HEK293 (cell line): Measurements from ENCODE around the gene FBXO17.

ENCODE experiments used
- CTCF ChIA-PET: fragments of 350-600 bp; formaldehyde crosslinking; extraction: SDS; loops from one replicate; lab custom pipeline; 2021; ENCODE audit warnings: antibody characterized with exemption; lab: Yijun Ruan, JAX
- POLR2A ChIA-PET: fragments of 300-600 bp; formaldehyde crosslinking; extraction: SDS; loops from one replicate; lab custom pipeline; 2020; ENCODE audit warnings: antibody characterized with exemption, inconsistent platforms; lab: Yijun Ruan, JAX
- H3K27ac ChIP-seq: fragments of 200-500 bp; sonication (Bioruptor generic); 2 replicates; pipeline ENCODE4 v1.5.1; 2014; ENCODE audit warnings: low read depth, low read length, control low read depth, inconsistent platforms; ENCODE audit errors: extremely low read depth
- H3K36me3 ChIP-seq, 2 experiments: fragments of 200-500 bp in 1 of 2; sonication (Bioruptor generic) in 1 of 2; 1 replicate in 1 of 2; 2 replicates in 1 of 2; pipeline ENCODE4 v1.5.1; 2014 to 2017; ENCODE audit warnings: inconsistent platforms in 2 of 2, low read length in 2 of 2; ENCODE audit not compliant: control insufficient read depth in 2 of 2, insufficient read depth in 1 of 2
- H3K4me1 ChIP-seq: fragments of 200-500 bp; sonication (Bioruptor generic); 2 replicates; pipeline ENCODE4 v1.5.1; 2014; ENCODE audit warnings: mild to moderate bottlenecking, low read length, inconsistent platforms; ENCODE audit not compliant: control insufficient read depth, insufficient read depth
- H3K4me3 ChIP-seq: 2 replicates; pipeline ENCODE4 v1.5.1; 2011; ENCODE audit warnings: low read depth, mild to moderate bottlenecking, control low read depth, low read length, moderate library complexity
- H3K9me3 ChIP-seq: fragments of 200-500 bp; sonication (Bioruptor generic); 2 replicates; pipeline ENCODE4 v1.5.1; 2014; ENCODE audit warnings: low read depth, low read length, inconsistent platforms; ENCODE audit not compliant: control insufficient read depth, insufficient read depth
- MZF1 ChIP-seq: fragments of 450-650 bp; formaldehyde crosslinking; IDR thresholded peaks from 2 replicates; pipeline ENCODE4 v1.5.1; 2017; ENCODE audit warnings: missing biosample characterization, missing genetic modification characterization, borderline replicate concordance
- WT1 ChIP-seq: fragments of 450-650 bp; formaldehyde crosslinking; IDR thresholded peaks from 2 replicates; pipeline ENCODE4 v1.5.1; 2016; ENCODE audit warnings: missing biosample characterization, missing genetic modification characterization
- ZBTB17 ChIP-seq: fragments of 450-650 bp; formaldehyde crosslinking; IDR thresholded peaks from 2 replicates; pipeline ENCODE4 v1.5.1; 2016; ENCODE audit warnings: missing biosample characterization, missing genetic modification characterization
- ZNF10 ChIP-seq: fragments of 450-650 bp; formaldehyde crosslinking; IDR thresholded peaks from 2 replicates; pipeline ENCODE4 v1.5.1; 2017; ENCODE audit warnings: missing biosample characterization, missing genetic modification characterization
- ZNF146 ChIP-seq: fragments of 450-650 bp; formaldehyde crosslinking; IDR thresholded peaks from 2 replicates; pipeline ENCODE4 v1.5.1; 2016; ENCODE audit warnings: missing biosample characterization, missing genetic modification characterization
- ZNF155 ChIP-seq: fragments of 450-650 bp; formaldehyde crosslinking; IDR thresholded peaks from 2 replicates; pipeline ENCODE4 v1.5.1; 2016; ENCODE audit warnings: missing biosample characterization, missing genetic modification characterization
- ZNF19 ChIP-seq: fragments of 450-650 bp; formaldehyde crosslinking; IDR thresholded peaks from 2 replicates; pipeline ENCODE4; 2016; ENCODE audit warnings: missing biosample characterization, missing genetic modification characterization, low read depth
- ZNF223 ChIP-seq: fragments of 450-650 bp; formaldehyde crosslinking; IDR thresholded peaks from 2 replicates; pipeline ENCODE4 v1.5.1; 2016; ENCODE audit warnings: missing biosample characterization, missing genetic modification characterization
- ZNF366 ChIP-seq: fragments of 450-650 bp; formaldehyde crosslinking; conservative IDR thresholded peaks from 2 replicates; pipeline ENCODE4 v1.5.1; 2016; ENCODE audit warnings: missing biosample characterization, missing genetic modification characterization
- ZNF521 ChIP-seq: fragments of 450-650 bp; formaldehyde crosslinking; IDR thresholded peaks from 2 replicates; pipeline ENCODE4 v1.5.1; 2017; ENCODE audit warnings: missing biosample characterization, mild to moderate bottlenecking, missing genetic modification characterization
- ZNF549 ChIP-seq: fragments of 450-650 bp; IDR thresholded peaks from 2 replicates; pipeline ENCODE4 v1.5.1; 2018; ENCODE audit warnings: missing biosample characterization, missing genetic modification characterization, mild to moderate bottlenecking, inconsistent platforms, moderate library complexity
- ZNF571 ChIP-seq: fragments of 450-650 bp; formaldehyde crosslinking; IDR thresholded peaks from 2 replicates; pipeline ENCODE4 v1.5.0; 2017; ENCODE audit warnings: missing biosample characterization, missing genetic modification characterization
- ZNF626 ChIP-seq: fragments of 450-650 bp; sonication (Bioruptor Pico); formaldehyde crosslinking; IDR thresholded peaks from 2 replicates; pipeline ENCODE4 v1.5.1; 2018; ENCODE audit warnings: missing biosample characterization, missing genetic modification characterization, inconsistent platforms
- ZNF658 ChIP-seq: fragments of 450-650 bp; formaldehyde crosslinking; IDR thresholded peaks from 2 replicates; pipeline ENCODE4; 2016; ENCODE audit warnings: missing biosample characterization, missing genetic modification characterization
- ZNF768 ChIP-seq: fragments of 450-650 bp; formaldehyde crosslinking; IDR thresholded peaks from 2 replicates; pipeline ENCODE4 v1.5.1; 2018; ENCODE audit warnings: missing biosample characterization, mild to moderate bottlenecking, missing genetic modification characterization
- TF ChIP-seq, protein P1 (sequence below): fragments of 450-650 bp; IDR thresholded peaks from 2 replicates; pipeline ENCODE4 v1.5.1; 2018; ENCODE audit warnings: missing biosample characterization, mild to moderate bottlenecking, missing genetic modification characterization
- TF ChIP-seq, protein P2 (sequence below): fragments of 450-650 bp; formaldehyde crosslinking; IDR thresholded peaks from 2 replicates; pipeline ENCODE4 v1.5.1; 2016; ENCODE audit warnings: missing biosample characterization, missing genetic modification characterization
- TF ChIP-seq, protein P3 (sequence below): fragments of 450-650 bp; formaldehyde crosslinking; IDR thresholded peaks from 2 replicates; pipeline ENCODE4 v1.5.1; 2016; ENCODE audit warnings: missing biosample characterization, missing genetic modification characterization
- TF ChIP-seq, protein P4 (sequence below): fragments of 450-650 bp; formaldehyde crosslinking; IDR thresholded peaks from 2 replicates; pipeline ENCODE4 v1.5.1; 2016; ENCODE audit warnings: missing biosample characterization, missing genetic modification characterization
- TF ChIP-seq, protein P5 (sequence below): fragments of 450-650 bp; formaldehyde crosslinking; IDR thresholded peaks from 2 replicates; pipeline ENCODE4 v1.5.1; 2016; ENCODE audit warnings: missing biosample characterization, missing genetic modification characterization
- TF ChIP-seq, protein P6 (sequence below): fragments of 450-650 bp; formaldehyde crosslinking; IDR thresholded peaks from 2 replicates; pipeline ENCODE4 v1.5.1; 2017; ENCODE audit warnings: missing biosample characterization, missing genetic modification characterization
- TF ChIP-seq, protein P7 (sequence below): fragments of 450-650 bp; IDR thresholded peaks from 2 replicates; pipeline ENCODE4 v1.5.1; 2018; ENCODE audit warnings: missing biosample characterization, missing genetic modification characterization

The FBXO17 gene

DNA sequence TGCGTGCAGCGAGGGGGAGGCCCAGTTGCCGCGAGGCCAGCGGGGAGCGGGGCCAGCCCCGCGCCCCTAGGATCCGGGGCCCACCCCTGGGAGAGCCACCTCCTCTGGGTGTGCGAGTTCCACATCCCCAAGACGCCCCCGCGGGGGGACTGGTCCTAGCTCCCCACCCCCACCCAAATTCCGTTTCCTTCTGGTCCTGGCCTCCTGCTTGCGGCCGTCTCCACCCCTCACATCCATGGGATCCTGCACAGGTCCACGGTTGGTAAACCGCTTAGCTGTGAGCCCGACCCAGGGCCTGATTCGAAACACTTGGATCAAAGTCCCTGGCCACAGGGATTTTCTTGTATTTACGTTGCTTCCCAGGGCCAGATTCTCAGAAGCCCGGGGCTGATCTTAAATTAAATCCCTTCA is 324 bp upstream of the FBXO17 start (continued):
- TF ChIP-seq, protein P1, sequence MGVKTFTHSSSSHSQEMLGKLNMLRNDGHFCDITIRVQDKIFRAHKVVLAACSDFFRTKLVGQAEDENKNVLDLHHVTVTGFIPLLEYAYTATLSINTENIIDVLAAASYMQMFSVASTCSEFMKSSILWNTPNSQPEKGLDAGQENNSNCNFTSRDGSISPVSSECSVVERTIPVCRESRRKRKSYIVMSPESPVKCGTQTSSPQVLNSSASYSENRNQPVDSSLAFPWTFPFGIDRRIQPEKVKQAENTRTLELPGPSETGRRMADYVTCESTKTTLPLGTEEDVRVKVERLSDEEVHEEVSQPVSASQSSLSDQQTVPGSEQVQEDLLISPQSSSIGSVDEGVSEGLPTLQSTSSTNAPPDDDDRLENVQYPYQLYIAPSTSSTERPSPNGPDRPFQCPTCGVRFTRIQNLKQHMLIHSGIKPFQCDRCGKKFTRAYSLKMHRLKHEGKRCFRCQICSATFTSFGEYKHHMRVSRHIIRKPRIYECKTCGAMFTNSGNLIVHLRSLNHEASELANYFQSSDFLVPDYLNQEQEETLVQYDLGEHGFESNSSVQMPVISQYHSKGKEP: no peak
- no peak for TF ChIP-seq ZNF571 (tag by site-specific recombination)
- no peak; the same call in 1 of the 2 replicates for TF ChIP-seq ZNF10 (tag by site-specific recombination)
- TF ChIP-seq, protein P2, sequence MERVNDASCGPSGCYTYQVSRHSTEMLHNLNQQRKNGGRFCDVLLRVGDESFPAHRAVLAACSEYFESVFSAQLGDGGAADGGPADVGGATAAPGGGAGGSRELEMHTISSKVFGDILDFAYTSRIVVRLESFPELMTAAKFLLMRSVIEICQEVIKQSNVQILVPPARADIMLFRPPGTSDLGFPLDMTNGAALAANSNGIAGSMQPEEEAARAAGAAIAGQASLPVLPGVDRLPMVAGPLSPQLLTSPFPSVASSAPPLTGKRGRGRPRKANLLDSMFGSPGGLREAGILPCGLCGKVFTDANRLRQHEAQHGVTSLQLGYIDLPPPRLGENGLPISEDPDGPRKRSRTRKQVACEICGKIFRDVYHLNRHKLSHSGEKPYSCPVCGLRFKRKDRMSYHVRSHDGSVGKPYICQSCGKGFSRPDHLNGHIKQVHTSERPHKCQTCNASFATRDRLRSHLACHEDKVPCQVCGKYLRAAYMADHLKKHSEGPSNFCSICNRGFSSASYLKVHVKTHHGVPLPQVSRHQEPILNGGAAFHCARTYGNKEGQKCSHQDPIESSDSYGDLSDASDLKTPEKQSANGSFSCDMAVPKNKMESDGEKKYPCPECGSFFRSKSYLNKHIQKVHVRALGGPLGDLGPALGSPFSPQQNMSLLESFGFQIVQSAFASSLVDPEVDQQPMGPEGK (tag by site-specific recombination): peak; percentile 33
- TF ChIP-seq, protein P3, sequence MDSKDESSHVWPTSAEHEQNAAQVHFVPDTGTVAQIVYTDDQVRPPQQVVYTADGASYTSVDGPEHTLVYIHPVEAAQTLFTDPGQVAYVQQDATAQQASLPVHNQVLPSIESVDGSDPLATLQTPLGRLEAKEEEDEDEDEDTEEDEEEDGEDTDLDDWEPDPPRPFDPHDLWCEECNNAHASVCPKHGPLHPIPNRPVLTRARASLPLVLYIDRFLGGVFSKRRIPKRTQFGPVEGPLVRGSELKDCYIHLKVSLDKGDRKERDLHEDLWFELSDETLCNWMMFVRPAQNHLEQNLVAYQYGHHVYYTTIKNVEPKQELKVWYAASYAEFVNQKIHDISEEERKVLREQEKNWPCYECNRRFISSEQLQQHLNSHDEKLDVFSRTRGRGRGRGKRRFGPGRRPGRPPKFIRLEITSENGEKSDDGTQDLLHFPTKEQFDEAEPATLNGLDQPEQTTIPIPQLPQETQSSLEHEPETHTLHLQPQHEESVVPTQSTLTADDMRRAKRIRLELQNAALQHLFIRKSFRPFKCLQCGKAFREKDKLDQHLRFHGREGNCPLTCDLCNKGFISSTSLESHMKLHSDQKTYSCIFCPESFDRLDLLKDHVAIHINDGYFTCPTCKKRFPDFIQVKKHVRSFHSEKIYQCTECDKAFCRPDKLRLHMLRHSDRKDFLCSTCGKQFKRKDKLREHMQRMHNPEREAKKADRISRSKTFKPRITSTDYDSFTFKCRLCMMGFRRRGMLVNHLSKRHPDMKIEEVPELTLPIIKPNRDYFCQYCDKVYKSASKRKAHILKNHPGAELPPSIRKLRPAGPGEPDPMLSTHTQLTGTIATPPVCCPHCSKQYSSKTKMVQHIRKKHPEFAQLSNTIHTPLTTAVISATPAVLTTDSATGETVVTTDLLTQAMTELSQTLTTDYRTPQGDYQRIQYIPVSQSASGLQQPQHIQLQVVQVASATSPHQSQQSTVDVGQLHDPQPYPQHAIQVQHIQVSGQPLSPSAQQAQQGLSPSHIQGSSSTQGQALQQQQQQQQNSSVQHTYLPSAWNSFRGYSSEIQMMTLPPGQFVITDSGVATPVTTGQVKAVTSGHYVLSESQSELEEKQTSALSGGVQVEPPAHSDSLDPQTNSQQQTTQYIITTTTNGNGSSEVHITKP: peak; percentile 97
- TF ChIP-seq ZNF146 (tag by site-specific recombination): no peak
- no peak for TF ChIP-seq ZNF768 (tag by site-specific recombination)
- TF ChIP-seq ZNF658 (tag by site-specific recombination): no peak
- TF ChIP-seq ZNF521: no peak
- no peak for TF ChIP-seq ZNF155
- TF ChIP-seq, protein P4, sequence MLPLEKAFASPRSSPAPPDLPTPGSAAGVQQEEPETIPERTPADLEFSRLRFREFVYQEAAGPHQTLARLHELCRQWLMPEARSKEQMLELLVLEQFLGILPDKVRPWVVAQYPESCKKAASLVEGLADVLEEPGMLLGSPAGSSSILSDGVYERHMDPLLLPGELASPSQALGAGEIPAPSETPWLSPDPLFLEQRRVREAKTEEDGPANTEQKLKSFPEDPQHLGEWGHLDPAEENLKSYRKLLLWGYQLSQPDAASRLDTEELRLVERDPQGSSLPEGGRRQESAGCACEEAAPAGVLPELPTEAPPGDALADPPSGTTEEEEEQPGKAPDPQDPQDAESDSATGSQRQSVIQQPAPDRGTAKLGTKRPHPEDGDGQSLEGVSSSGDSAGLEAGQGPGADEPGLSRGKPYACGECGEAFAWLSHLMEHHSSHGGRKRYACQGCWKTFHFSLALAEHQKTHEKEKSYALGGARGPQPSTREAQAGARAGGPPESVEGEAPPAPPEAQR: no peak
- peak; percentile 17 for TF ChIP-seq WT1 (tag by site-specific recombination)
- no peak for TF ChIP-seq ZNF626 (tag by site-specific recombination)
- TF ChIP-seq MZF1: peak; percentile 77
- no peak for TF ChIP-seq ZNF366 (tag by site-specific recombination)
- no peak for TF ChIP-seq ZNF19
- TF ChIP-seq, protein P5, sequence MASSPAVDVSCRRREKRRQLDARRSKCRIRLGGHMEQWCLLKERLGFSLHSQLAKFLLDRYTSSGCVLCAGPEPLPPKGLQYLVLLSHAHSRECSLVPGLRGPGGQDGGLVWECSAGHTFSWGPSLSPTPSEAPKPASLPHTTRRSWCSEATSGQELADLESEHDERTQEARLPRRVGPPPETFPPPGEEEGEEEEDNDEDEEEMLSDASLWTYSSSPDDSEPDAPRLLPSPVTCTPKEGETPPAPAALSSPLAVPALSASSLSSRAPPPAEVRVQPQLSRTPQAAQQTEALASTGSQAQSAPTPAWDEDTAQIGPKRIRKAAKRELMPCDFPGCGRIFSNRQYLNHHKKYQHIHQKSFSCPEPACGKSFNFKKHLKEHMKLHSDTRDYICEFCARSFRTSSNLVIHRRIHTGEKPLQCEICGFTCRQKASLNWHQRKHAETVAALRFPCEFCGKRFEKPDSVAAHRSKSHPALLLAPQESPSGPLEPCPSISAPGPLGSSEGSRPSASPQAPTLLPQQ: peak; percentile 97

DNA sequence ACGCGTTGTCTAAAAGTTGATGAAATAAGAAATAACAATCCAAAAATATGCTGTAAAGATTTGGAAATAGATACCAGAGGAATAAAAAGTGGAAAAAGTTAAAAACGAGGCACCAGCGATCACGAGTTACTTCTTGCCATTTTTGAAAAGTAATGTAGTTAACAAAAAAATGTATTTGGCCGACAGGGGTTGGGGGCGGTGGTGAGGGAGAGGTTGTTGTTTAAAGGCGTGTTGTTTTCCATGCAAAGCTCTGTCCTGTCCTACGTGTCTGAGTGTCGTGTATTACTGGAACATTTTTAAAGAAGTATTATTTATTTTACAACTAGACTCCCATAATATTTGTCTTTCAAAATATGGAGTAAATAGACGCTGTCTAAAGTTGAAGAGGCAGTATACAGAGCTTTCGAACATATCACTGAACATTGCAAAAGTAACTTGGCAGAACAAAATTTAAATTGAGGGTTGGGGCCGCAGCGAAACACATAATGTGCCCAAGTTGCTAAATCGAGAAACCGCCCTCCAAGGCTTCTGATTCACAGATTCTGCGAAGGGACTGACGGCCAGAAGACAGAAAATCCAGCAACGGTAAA is 823 bp downstream of the FBXO17 start:
- peak overlapping the region; percentile 96 for H3K27ac ChIP-seq
- H3K4me3 ChIP-seq: peak overlapping the region; percentile 65
- no peaks in the 10 kb centered on the region for H3K9me3 ChIP-seq
- H3K4me1 ChIP-seq: peaks cover 32% of the 10 kb centered on the region
- ChIA-PET CTCF (interaction anchor here (0.7 to 5.9 kb wide), 14 partner anchors 9 to 572 kb away, joined by 3 to 62 read pairs (median 4); partner anchors contain the start of genes FAM98C, FBXO27, MRPS12 and SARS2), POLR2A (interaction anchor here (0.6 to 2.6 kb wide), 13 partner anchors 8 to 737 kb away, joined by 3 to 24 read pairs (median 5); partner anchors contain the start of genes FBXO27, MRPS12, RPS16 and SAMD4B)
- H3K36me3 ChIP-seq: peaks cover 12 to 34% of the 10 kb centered on the region in 2 experiments
- TF ChIP-seq ZNF223 (tag by site-specific recombination) (0 out of 2 replicates have a peak, but pooled peaks have one; percentile 31), ZNF549 (tag by site-specific recombination) (no peak), WT1 (tag by site-specific recombination) (no peak), ZBTB17 (tag by site-specific recombination) (0 out of 2 replicates have a peak, but pooled peaks have one; percentile 86), ZNF155 (0 out of 2 replicates have a peak, but pooled peaks have one; percentile 23)
- TF ChIP-seq, protein P6, sequence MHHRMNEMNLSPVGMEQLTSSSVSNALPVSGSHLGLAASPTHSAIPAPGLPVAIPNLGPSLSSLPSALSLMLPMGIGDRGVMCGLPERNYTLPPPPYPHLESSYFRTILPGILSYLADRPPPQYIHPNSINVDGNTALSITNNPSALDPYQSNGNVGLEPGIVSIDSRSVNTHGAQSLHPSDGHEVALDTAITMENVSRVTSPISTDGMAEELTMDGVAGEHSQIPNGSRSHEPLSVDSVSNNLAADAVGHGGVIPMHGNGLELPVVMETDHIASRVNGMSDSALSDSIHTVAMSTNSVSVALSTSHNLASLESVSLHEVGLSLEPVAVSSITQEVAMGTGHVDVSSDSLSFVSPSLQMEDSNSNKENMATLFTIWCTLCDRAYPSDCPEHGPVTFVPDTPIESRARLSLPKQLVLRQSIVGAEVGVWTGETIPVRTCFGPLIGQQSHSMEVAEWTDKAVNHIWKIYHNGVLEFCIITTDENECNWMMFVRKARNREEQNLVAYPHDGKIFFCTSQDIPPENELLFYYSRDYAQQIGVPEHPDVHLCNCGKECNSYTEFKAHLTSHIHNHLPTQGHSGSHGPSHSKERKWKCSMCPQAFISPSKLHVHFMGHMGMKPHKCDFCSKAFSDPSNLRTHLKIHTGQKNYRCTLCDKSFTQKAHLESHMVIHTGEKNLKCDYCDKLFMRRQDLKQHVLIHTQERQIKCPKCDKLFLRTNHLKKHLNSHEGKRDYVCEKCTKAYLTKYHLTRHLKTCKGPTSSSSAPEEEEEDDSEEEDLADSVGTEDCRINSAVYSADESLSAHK (tag by site-specific recombination): peak; percentile 98
- TF ChIP-seq, protein P7, sequence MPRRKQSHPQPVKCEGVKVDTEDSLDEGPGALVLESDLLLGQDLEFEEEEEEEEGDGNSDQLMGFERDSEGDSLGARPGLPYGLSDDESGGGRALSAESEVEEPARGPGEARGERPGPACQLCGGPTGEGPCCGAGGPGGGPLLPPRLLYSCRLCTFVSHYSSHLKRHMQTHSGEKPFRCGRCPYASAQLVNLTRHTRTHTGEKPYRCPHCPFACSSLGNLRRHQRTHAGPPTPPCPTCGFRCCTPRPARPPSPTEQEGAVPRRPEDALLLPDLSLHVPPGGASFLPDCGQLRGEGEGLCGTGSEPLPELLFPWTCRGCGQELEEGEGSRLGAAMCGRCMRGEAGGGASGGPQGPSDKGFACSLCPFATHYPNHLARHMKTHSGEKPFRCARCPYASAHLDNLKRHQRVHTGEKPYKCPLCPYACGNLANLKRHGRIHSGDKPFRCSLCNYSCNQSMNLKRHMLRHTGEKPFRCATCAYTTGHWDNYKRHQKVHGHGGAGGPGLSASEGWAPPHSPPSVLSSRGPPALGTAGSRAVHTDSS (tag by site-specific recombination): no peak; the same call in 1 of the 2 replicates
